ENCODE results near the gene CACNG4.

Gene CACNG4

DNA sequence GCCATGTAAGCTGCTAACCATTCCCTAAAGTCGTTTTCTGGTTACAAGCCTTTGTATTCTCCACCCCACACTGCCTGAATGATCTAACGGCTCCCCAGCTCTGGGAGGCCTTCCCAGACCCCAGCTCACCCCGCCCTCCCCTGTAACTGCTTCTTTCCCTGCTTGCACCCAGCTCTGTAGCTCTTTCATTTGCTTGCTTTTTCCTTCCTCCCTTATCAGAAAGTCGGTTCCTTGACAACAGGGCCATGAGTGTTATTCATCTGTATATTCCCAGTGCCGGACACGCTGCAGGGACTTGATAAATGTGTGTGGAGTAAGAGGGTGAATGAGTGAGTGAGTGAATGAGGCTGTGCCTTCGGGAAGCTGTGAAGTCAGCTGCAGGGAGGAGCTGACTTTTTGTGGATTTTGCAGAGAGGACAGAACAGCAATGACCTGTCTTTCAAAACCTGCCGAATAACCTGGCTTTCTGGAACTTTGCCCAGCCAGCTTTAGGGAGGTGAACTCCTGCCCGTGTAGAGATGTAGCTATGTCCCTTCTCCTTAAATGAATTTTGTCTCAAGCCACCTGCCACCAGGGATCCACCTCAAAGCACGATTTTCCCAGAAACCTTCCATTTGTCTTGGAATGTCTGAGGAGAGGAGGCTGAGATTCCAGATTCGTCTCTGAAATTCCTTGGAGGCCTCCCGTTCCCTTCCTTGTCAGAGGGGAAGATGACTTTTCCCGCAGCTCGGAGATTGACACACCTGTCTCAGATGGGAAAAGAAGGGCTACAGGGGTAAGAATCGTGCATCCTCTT, 20.0 kb upstream of the CACNG4 start:
- no peak for DNase-seq

GRCh38 chr17:66945147-66945835, 19.2 kb upstream of the CACNG4 start:
- DNase-seq, result no peak

- DNase-seq, result no peak
Measured at GRCh38 chr17:66946251-66946650, 18.3 kb upstream of the CACNG4 start.

GRCh38 chr17:66947311-66947710, 17.2 kb upstream of the CACNG4 start:
- no peak for DNase-seq

DNA sequence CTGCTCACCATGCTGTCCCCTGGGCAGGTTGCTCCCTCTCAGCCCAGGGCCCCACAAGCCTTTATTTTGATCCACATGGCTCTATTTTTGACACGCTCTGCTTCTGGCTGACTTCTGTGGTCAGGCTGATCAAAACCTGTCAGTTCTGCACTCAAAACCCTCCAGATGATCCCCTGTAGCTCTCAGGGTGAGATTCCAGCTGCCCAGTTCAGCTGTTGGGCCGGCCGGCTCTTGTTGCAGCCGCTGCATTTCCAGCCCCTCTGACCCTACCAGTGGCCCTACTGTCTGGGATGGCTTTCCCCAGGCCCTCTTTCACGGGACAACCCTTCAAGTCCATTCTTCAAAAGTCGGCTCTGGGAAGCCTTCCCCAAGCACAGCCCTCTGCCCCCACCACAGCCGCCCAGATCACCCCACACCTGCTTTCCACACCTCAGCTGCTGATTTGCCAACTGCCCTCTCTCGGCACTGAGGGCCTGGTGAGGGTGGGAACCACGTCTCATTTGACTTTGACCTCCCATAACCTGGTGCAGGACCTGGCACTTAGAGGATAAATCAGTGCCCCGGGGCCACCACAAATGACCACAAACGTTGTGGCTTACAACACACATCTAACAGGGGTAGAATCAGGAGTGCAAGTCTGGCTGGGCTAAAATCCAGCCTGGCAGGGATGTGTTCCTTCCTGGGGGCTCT, 16.3 kb upstream of the CACNG4 start:
- DNase-seq, result no peak

- no peak for DNase-seq
Measured at GRCh38 chr17:66949501-66949900, 15.0 kb upstream of the CACNG4 start.

- DNase-seq, result no peak
Measured at GRCh38 chr17:66950325-66950724, 14.2 kb upstream of the CACNG4 start.

- DNase-seq, result no peak
Measured at GRCh38 chr17:66950886-66951604, 13.5 kb upstream of the CACNG4 start.

- no peak for DNase-seq
Measured at GRCh38 chr17:66951605-66951953, 12.9 kb upstream of the CACNG4 start.

DNA sequence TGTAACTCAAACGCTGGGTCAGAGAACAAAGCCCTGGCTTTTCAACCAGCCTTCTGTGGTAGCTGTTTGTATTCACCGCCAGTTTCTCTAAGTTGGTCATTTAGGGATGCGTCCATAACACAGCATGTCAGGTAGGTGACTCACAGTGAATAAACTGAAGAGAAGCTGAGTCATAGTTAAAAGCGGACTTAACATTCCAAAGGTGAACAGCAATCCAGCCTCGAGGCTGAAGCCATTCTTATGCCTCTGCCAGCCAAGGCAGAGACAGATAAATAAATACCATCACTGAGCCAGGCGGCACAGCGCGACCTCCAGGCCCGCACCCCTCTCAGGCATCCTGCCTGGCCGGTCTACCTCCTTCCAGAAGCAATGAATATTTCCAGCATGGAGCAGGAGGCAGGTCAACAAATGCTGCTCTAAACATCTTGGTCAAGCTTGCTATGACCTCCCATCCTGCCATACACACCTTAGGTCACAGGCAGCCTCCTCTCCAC, 12.4 kb upstream of the CACNG4 start:
- DNase-seq, result no peak

DNA sequence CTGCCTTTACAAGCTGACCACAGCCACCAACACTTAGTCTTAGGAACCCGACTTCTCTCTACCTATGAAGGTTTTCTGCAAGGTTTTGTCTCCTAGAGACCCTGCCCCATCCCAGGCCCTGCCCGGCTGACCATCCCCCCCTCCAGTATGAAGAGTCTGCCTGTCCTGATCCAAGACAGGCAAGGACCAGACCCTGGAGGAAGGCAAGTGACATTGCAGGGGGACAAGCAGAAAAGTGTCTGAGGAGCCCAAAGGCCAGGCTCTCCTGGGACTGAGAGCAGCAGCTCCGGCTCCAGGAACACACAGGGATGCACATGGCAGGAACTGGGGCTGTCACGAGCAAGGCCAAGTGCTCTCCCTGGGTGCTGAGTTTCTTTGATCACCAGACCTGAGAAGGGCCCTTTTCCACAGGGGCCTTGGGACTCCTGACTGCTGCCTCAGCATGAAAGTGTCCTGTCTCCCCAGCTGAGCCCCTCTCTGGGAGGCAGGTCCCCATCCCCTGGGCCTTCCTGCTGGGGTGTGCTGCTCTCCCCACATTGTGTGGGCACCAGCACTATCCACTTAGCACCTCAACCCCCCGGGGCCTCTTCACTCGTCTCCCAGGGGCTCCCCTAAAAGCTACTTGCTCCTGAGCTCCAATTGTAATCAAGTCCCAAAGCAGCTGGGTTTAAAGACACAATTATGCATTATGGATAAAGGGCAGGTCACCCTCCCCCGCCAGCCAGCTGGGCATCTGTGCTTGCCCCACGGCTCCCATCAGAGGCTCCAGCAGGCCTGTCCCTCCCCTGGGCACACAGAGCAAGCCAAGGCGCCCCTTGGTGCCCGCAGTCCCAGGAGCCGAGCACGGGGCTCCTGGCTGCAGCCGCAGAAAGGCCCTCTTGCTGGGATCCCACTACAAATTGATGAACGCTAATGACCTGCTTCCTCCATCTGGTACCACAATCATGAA, 11.6 kb upstream of the CACNG4 start:
- no peak for DNase-seq

- no peak for DNase-seq
Measured at GRCh38 chr17:66953630-66954020, 10.9 kb upstream of the CACNG4 start.

DNA sequence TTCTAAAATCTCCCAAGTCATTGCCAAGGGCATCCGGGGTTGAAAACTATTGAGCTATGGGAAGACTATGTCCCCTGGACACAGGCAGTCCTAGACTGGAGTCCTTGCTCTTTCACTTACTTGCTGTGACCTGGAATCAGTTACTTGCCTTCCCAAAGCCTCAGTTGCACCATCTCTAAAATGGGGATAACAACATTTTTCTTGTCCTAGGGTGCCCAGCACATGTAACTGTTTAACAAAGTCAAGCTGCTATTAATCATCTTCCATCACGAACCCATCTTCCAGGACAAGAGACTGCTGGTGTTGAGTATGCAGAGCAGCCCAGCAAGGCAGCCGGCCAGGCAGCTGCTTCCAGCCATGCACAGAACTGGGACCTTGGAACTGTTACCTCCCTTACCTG, 9.9 kb upstream of the CACNG4 start:
- DNase-seq, result no peak

DNA sequence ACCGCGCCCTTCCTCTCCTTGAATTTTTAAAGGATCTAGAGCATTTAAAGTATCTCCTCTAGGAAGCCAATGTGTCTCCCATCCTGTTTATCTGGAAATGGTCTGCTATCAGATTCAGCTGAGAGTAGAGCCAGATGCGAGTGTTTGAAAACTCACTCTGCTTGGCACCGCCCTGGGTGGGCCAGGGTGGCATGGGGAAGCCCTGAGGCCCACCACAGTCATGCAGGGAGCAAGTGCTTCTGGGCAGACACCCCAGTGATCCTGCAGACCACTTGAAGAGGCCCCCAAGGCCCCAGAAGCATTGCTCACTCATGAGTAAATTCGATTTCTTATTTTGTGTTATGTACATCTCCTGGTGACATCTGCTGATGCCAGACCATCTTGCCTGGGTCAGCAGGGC, 8.7 kb upstream of the CACNG4 start:
- no peak for DNase-seq

DNA sequence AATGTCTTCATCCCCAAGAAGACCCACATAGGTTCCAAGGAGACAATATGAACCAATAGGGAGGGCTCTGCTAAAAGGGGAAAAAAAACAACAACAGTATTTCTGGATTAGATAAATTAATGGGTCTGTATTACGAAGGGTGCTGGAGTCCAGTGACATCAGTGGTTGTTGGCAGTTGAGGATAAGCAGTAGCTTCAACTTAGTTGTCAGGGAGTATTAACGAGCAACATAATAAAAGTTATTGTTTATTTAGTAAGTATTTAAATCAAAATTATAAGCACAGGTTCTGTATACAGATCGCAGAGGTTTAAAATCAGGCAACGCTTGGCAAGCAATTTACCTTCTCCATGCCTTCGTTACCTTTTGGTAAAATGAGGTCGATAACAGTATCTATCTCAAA, 7.6 kb upstream of the CACNG4 start:
- no peak for DNase-seq

GRCh38 chr17:66957343-66957742, 7.2 kb upstream of the CACNG4 start:
- DNase-seq, result no peak

GRCh38 chr17:66957951-66958579, 6.4 kb upstream of the CACNG4 start:
- DNase-seq, result no peak

DNA sequence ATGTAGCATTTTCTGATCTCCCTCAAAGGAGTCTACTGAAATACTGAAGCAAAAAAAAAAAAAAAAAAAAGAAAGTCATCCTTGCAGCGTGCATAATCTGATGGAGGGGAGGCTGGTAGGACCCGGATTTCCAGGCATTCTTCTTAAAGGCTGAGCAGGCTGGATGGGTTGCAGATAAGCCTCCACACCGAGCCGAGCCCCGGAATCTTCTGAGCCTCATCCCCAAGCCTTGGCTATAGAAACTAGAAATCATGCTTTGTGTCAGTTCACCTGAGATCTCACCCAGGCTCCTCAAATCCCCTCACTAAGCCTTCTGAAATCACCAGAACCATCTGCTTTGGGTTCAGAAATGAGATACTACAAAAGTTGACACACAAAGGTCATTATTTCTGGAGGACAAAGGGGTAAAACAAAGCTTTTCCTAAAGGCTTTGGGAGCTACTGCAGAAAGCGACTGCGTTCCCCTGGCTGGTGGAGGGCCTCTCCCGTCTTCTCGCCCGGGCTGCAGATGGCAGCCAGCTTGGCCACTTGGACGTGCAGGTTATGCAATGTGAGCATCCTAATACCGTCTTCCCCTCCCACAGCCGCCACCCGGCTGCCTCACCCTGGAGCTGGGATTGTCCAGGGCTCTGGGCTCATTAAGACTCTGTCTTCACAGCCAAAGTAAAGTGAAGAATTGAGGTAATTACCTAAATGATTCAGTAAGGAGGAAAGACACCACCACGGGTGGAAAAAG, 4.7 kb upstream of the CACNG4 start:
- DNase-seq, result no peak

- DNase-seq, result no peak
Measured at GRCh38 chr17:66960613-66961012, 3.9 kb upstream of the CACNG4 start.

DNA sequence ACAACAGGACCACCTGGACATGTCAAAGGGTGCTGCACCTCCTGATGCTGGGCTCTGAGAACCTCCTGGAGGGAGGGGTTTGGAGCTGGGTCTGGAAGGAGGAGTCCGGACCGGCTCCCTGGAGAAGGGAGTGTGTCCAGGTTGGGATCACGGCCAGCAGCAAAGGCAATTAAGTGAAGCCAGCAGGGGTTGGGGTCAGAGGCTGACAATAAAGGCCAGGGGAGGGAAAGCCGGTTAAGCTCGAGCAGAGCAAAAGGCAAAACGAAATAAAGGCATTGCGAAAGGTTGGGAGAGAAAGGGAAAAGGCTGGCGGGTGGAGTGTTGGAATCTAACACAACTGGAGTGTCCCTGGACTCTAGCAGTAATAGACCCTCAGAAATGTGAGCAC, 992 bp upstream of the CACNG4 start:
- DNase-seq, result no peak

All from stimulated activated CD4-positive, alpha-beta T cell treated with anti-CD3 and anti-CD28 coated beads, Interleukin-2, amount 100 ng/mL, for 24 hours (primary cell).